HG02642 (cell line): ENCODE results near the gene SARDH.
A peak's percentile ranks its signal among the peaks of the same experiment; 100 is the strongest.

Experiments
- ATAC-seq: cut with Tn5 transposase; IDR thresholded peaks from one replicate; pipeline ENCODE4 v1.9.1; 2021; ENCODE audit warnings: mild to moderate bottlenecking; ENCODE audit not compliant: unreplicated experiment, poor library complexity

Gene SARDH

GRCh38 chr9:133737774-133738639 lies at the start of gene SARDH:
SARDH (minus strand) TSS chr9:133738352; CDS start chr9:133734173, 4,179 bp downstream.
- ATAC-seq: no peak

GRCh38 chr9:133787754-133788025 lies 49.5 kb upstream of the SARDH start:
- ATAC-seq: peak; percentile 46

- no peak for ATAC-seq
These were observed 49.0 kb upstream of the SARDH start for GRCh38 chr9:133786907-133787753.

- no peak for ATAC-seq
These were observed 48.2 kb upstream of the SARDH start for GRCh38 chr9:133786371-133786753.

GRCh38 chr9:133785753-133786370 lies 47.7 kb upstream of the SARDH start:
- ATAC-seq: no peak

- ATAC-seq: no peak
These were observed 46.8 kb upstream of the SARDH start for GRCh38 chr9:133784731-133785561.

GRCh38 chr9:133783331-133783731 lies 45.2 kb upstream of the SARDH start:
- ATAC-seq: no peak

GRCh38 chr9:133782157-133783130 lies 44.3 kb upstream of the SARDH start:
- no peak for ATAC-seq

GRCh38 chr9:133781828-133782135 lies 43.6 kb upstream of the SARDH start:
- no peak for ATAC-seq

- ATAC-seq: no peak
These were observed 43.0 kb upstream of the SARDH start for GRCh38 chr9:133780962-133781827.

GRCh38 chr9:133780404-133780945 lies 42.3 kb upstream of the SARDH start:
- ATAC-seq: no peak

GRCh38 chr9:133779516-133780403 lies 41.6 kb upstream of the SARDH start:
- no peak for ATAC-seq

- no peak for ATAC-seq
These were observed 40.9 kb upstream of the SARDH start for GRCh38 chr9:133779081-133779480.

GRCh38 chr9:133778336-133779013 lies 40.3 kb upstream of the SARDH start:
- no peak for ATAC-seq

GRCh38 chr9:133777871-133778270 lies 39.7 kb upstream of the SARDH start:
- ATAC-seq: no peak

- no peak for ATAC-seq
These were observed 39.1 kb upstream of the SARDH start for GRCh38 chr9:133777068-133777791.
